Panc1 (cell line): Measurements from ENCODE around the gene MTUS2. TPM values are rescaled to one million over a fixed set of nuclear protein-coding genes. Genes with fewer than 3 reads are reported as not detected.

Experiments used
- ATAC-seq: fragments of 200-7000 bp; cut with Tn5 transposase; 2 replicates; pipeline ENCODE4 v1.9.1; 2020; ENCODE audit warnings: mild to moderate bottlenecking, moderate library complexity
- BruUV-seq: library from RNA; stranded (reverse); fragments of 400-500 nt; replicated peaks from 2 replicates; lab custom pipeline; 2021; lab: Mats Ljungman, UMichigan
- CTCF ChIA-PET: fragments of 300-600 bp; sonication (Branson Sonifier 250); formaldehyde crosslinking; loops from one replicate; lab custom pipeline; 2022; ENCODE audit warnings: antibody characterized with exemption; lab: Charles Lee
- POLR2A ChIA-PET: fragments of 300-600 bp; sonication (Branson Sonifier 250); formaldehyde crosslinking; loops from one replicate; lab custom pipeline; 2022; ENCODE audit warnings: antibody characterized with exemption; lab: Charles Lee
- DNase-seq: peaks from one replicate; pipeline ENCODE4 v3.0.0-alpha.2; 2010; ENCODE audit warnings: low read depth, low spot score
- H3K27ac ChIP-seq: 2 replicates; pipeline ENCODE4 v1.5.1; 2011; ENCODE audit warnings: mild to moderate bottlenecking, low read length, inconsistent platforms
- H3K27me3 ChIP-seq: fragments of 200-500 bp; sonication (Bioruptor generic); 2 replicates; pipeline ENCODE4 v1.6.0; 2014; ENCODE audit warnings: low read length, inconsistent platforms; ENCODE audit not compliant: control insufficient read depth, insufficient read depth
- H3K36me3 ChIP-seq: fragments of 200-500 bp; sonication (Bioruptor generic); 2 replicates; pipeline ENCODE4 v1.5.1; 2014; ENCODE audit warnings: inconsistent platforms, mild to moderate bottlenecking, low read length, moderate library complexity; ENCODE audit not compliant: control insufficient read depth, insufficient read depth
- H3K4me1 ChIP-seq: 2 replicates; pipeline ENCODE4 v1.5.1; 2011; ENCODE audit warnings: inconsistent platforms, mild to moderate bottlenecking, low read length, moderate library complexity; ENCODE audit not compliant: control insufficient read depth, insufficient read depth
- H3K4me3 ChIP-seq, 2 experiments: 2 replicates each; pipeline ENCODE4 v1.5.1; 2011 to 2012; ENCODE audit warnings: low read depth in 2 of 2, low read length in 2 of 2, mild to moderate bottlenecking in 2 of 2, inconsistent platforms in 1 of 2, moderate library complexity in 1 of 2
- H3K9me3 ChIP-seq: fragments of 200-500 bp; sonication (Bioruptor generic); 2 replicates; pipeline ENCODE4 v1.5.1; 2014; ENCODE audit warnings: low read depth, mild to moderate bottlenecking, inconsistent platforms, low read length, moderate library complexity; ENCODE audit not compliant: control insufficient read depth, insufficient read depth
- CTCF ChIP-seq: fragments of 450-650 bp; IDR thresholded peaks from 2 replicates; pipeline ENCODE4 v1.5.1; 2017; ENCODE audit warnings: mild to moderate bottlenecking
- POLR2AphosphoS5 ChIP-seq: IDR thresholded peaks from 2 replicates; pipeline ENCODE4 v1.6.1; 2012; ENCODE audit warnings: mild to moderate bottlenecking, low read depth, low read length, moderate library complexity
- SIN3A ChIP-seq: IDR thresholded peaks from 2 replicates; pipeline ENCODE4 v1.6.1; 2012; ENCODE audit warnings: low read depth, mild to moderate bottlenecking, low read length, moderate library complexity, borderline replicate concordance; ENCODE audit not compliant: insufficient read depth
- TCF7L2 ChIP-seq: IDR thresholded peaks from 2 replicates; pipeline ENCODE4 v1.6.1; 2011; ENCODE audit warnings: mild to moderate bottlenecking, low read depth, low read length, inconsistent platforms
- in situ Hi-C: cut with HindIII; loops from 2 replicates; pipeline ENCODE4 v1.10.0; 2016; ENCODE audit warnings: low sequenced_read_pairs, low pct_unique_long_range_greater_than_20kb
- intact Hi-C: fragments of 100-400 bp; cut with micrococcal nuclease; formaldehyde crosslinking; loops from one replicate; pipeline ENCODE4 v1.10.0; 2022; ENCODE audit not compliant: unreplicated experiment
- total RNA-seq: library from RNA; stranded (reverse); gene quantifications from one replicate; pipeline ENCODE4 v1.2.1, GENCODE V29; 2021; ENCODE audit not compliant: unreplicated experiment
- TF ChIP-seq, protein P1 (sequence below), 2 experiments: IDR thresholded peaks; 2 replicates each; pipeline ENCODE4 v1.6.1; 2011 to 2012; ENCODE audit warnings: low read depth in 2 of 2, control low read depth in 1 of 2, low read length in 1 of 2, mild to moderate bottlenecking in 1 of 2, moderate library complexity in 1 of 2; ENCODE audit not compliant: insufficient read depth in 1 of 2

MTUS2 gene
- total RNA-seq, 1 experiment from 2014 or later: 0.05 TPM

- no peak overlapping the region for H3K27ac ChIP-seq
- no peak for TF ChIP-seq POLR2AphosphoS5
- no peak for TF ChIP-seq CTCF
- TF ChIP-seq SIN3A: no peak
- no peak for TF ChIP-seq TCF7L2
- no TSS peak for BruUV-seq
- no peaks in the 10 kb centered on the region for H3K9me3 ChIP-seq
- DNase-seq: no peak
- ChIA-PET POLR2A (no interaction called here), CTCF (no interaction called here)
- H3K4me1 ChIP-seq: no peaks in the 10 kb centered on the region
- intact Hi-C loops (no loop called here), in situ Hi-C loops (no loop called here)
- H3K4me3 ChIP-seq: no peak overlapping the region
- no peaks in the 10 kb centered on the region for H3K36me3 ChIP-seq
- no peaks in the 10 kb centered on the region; the same call in 1 of the 2 replicates for H3K27me3 ChIP-seq
- ATAC-seq: no peak
Observed at GRCh38 chr13:29117663-29118062, 297.5 kb downstream of the MTUS2 start.

- Histone ChIP-seq H3K27me3 (no peaks in the 10 kb centered on the region; the same call in 1 of the 2 replicates), H3K4me3 (no peak overlapping the region), H3K9me3 (no peaks in the 10 kb centered on the region), H3K4me1 (no peaks in the 10 kb centered on the region), H3K27ac (no peak overlapping the region), H3K36me3 (no peaks in the 10 kb centered on the region)
- DNase-seq (no peak), ATAC-seq (no peak)
- CTCF ChIA-PET: interaction anchor here (0.6 kb wide), 1 partner anchor 462 kb away, joined by 3 read pairs; no protein-coding TSS in a partner anchor
- no TSS peak for BruUV-seq
- in situ Hi-C loops: no loop called here
- POLR2A ChIA-PET: no interaction called here
- intact Hi-C loops: no loop called here
- TF ChIP-seq POLR2AphosphoS5 (no peak), SIN3A (no peak), TCF7L2 (no peak), CTCF (no peak)
- TF ChIP-seq, protein P1, sequence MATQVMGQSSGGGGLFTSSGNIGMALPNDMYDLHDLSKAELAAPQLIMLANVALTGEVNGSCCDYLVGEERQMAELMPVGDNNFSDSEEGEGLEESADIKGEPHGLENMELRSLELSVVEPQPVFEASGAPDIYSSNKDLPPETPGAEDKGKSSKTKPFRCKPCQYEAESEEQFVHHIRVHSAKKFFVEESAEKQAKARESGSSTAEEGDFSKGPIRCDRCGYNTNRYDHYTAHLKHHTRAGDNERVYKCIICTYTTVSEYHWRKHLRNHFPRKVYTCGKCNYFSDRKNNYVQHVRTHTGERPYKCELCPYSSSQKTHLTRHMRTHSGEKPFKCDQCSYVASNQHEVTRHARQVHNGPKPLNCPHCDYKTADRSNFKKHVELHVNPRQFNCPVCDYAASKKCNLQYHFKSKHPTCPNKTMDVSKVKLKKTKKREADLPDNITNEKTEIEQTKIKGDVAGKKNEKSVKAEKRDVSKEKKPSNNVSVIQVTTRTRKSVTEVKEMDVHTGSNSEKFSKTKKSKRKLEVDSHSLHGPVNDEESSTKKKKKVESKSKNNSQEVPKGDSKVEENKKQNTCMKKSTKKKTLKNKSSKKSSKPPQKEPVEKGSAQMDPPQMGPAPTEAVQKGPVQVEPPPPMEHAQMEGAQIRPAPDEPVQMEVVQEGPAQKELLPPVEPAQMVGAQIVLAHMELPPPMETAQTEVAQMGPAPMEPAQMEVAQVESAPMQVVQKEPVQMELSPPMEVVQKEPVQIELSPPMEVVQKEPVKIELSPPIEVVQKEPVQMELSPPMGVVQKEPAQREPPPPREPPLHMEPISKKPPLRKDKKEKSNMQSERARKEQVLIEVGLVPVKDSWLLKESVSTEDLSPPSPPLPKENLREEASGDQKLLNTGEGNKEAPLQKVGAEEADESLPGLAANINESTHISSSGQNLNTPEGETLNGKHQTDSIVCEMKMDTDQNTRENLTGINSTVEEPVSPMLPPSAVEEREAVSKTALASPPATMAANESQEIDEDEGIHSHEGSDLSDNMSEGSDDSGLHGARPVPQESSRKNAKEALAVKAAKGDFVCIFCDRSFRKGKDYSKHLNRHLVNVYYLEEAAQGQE (IDR thresholded peaks at IDR 0.05; ENCODE audit: insufficient read depth in 1 of 2, low read depth in 2 of 2, low read length in 1 of 2): no peak
Observed at GRCh38 chr13:29118471-29118870, 298.3 kb downstream of the MTUS2 start.
